Loucy (cell line): ENCODE results near the gene CD80.

ENCODE experiments used
- H2AFZ ChIP-seq: fragments of 200-600 bp; sonication (generic); 2 replicates; pipeline ENCODE4 v1.6.0; 2016; ENCODE audit warnings: antibody characterized with exemption, mild to moderate bottlenecking, low read length, moderate library complexity
- H3F3A ChIP-seq: fragments of 200-600 bp; 2 replicates; pipeline ENCODE4 v1.6.0; 2016; ENCODE audit warnings: antibody characterized with exemption, low read depth, mild to moderate bottlenecking
- H3K27me3 ChIP-seq: fragments of 200-600 bp; sonication (generic); 2 replicates; pipeline ENCODE4 v1.6.1; 2014; ENCODE audit warnings: low read length, mild to moderate bottlenecking; ENCODE audit not compliant: insufficient read depth, poor library complexity, severe bottlenecking
- H3K36me3 ChIP-seq: fragments of 200-600 bp; sonication (generic); 2 replicates; pipeline ENCODE4 v1.6.1; 2016; ENCODE audit warnings: low read length; ENCODE audit not compliant: insufficient read depth
- H3K4me1 ChIP-seq: fragments of 200-600 bp; sonication (generic); 2 replicates; pipeline ENCODE4 v1.5.1; 2014; ENCODE audit warnings: low read length, mild to moderate bottlenecking; ENCODE audit not compliant: insufficient read depth, poor library complexity, severe bottlenecking
- H3K4me2 ChIP-seq: fragments of 200-600 bp; sonication (generic); 2 replicates; pipeline ENCODE4 v1.6.0; 2014; ENCODE audit warnings: antibody characterized with exemption, low read length, low read depth, mild to moderate bottlenecking; ENCODE audit not compliant: poor library complexity, severe bottlenecking
- H3K4me3 ChIP-seq: fragments of 200-600 bp; sonication (generic); 2 replicates; pipeline ENCODE4 v1.5.1; 2014; ENCODE audit warnings: low read length, mild to moderate bottlenecking, mixed read lengths; ENCODE audit not compliant: poor library complexity, severe bottlenecking
- H3K79me2 ChIP-seq: fragments of 200-600 bp; sonication (generic); 2 replicates; pipeline ENCODE4 v1.6.1; 2014; ENCODE audit warnings: low read length; ENCODE audit not compliant: insufficient read depth
- H3K9ac ChIP-seq: fragments of 200-600 bp; sonication (generic); 2 replicates; pipeline ENCODE4 v1.6.0; 2014; ENCODE audit warnings: mild to moderate bottlenecking, low read depth, low read length, moderate library complexity; ENCODE audit not compliant: poor library complexity, severe bottlenecking
- H3K9me2 ChIP-seq: fragments of 200-600 bp; sonication (generic); replicated peaks from 2 replicates; pipeline ENCODE4 v1.6.1; 2016; ENCODE audit warnings: low read depth, low read length, mixed read lengths
- H3K9me3 ChIP-seq: fragments of 200-600 bp; sonication (generic); 2 replicates; pipeline ENCODE4 v1.6.1; 2014; ENCODE audit warnings: mild to moderate bottlenecking, antibody characterized with exemption, low read length, low read depth; ENCODE audit not compliant: insufficient read depth
- H4K20me1 ChIP-seq: fragments of 200-600 bp; sonication (generic); 2 replicates; pipeline ENCODE4 v1.6.0; 2014; ENCODE audit warnings: antibody characterized with exemption, low read length, mild to moderate bottlenecking; ENCODE audit not compliant: insufficient read depth, poor library complexity, severe bottlenecking
- CTCF ChIP-seq: fragments of 200-600 bp; sonication (generic); conservative IDR thresholded peaks from 2 replicates; pipeline ENCODE4 v1.5.1; 2014; ENCODE audit warnings: mild to moderate bottlenecking, antibody characterized with exemption, low read length
- EZH2phosphoT487 ChIP-seq: fragments of 200-600 bp; IDR thresholded peaks from 2 replicates; pipeline ENCODE4 v1.6.1; 2018; ENCODE audit warnings: antibody characterized with exemption, mild to moderate bottlenecking, moderate library complexity, borderline replicate concordance

The CD80 gene

GRCh38 chr3:119492128-119492527, 67.3 kb downstream of the CD80 start:
- H3K79me2 ChIP-seq = no peaks in the 10 kb centered on the region
- H3K9me3 ChIP-seq = no peaks in the 10 kb centered on the region
- TF ChIP-seq CTCF (no peak), EZH2phosphoT487 (no peak)
- no peaks in the 10 kb centered on the region for H4K20me1 ChIP-seq
- peaks cover 13% of the 10 kb centered on the region; the same call in 1 of the 2 replicates for H3K36me3 ChIP-seq
- no peaks in the 10 kb centered on the region for H3K9me2 ChIP-seq
- no peak overlapping the region for H3K4me2 ChIP-seq
- no peaks in the 10 kb centered on the region for H3F3A ChIP-seq
- no peaks in the 10 kb centered on the region for H3K27me3 ChIP-seq
- no peak overlapping the region for H3K4me3 ChIP-seq
- no peak overlapping the region for H2AFZ ChIP-seq
- H3K9ac ChIP-seq = no peak overlapping the region
- peaks cover 1% of the 10 kb centered on the region for H3K4me1 ChIP-seq

GRCh38 chr3:119490153-119490552, 69.3 kb downstream of the CD80 start:
- H3K4me1 ChIP-seq = no peaks in the 10 kb centered on the region
- no peaks in the 10 kb centered on the region for H4K20me1 ChIP-seq
- no peak for TF ChIP-seq CTCF
- TF ChIP-seq EZH2phosphoT487 = no peak
- no peaks in the 10 kb centered on the region for H3K9me2 ChIP-seq
- H3K4me2 ChIP-seq = no peak overlapping the region
- peaks cover 33% of the 10 kb centered on the region; the same call in 1 of the 2 replicates for H3K36me3 ChIP-seq
- no peaks in the 10 kb centered on the region for H3K27me3 ChIP-seq
- H3K79me2 ChIP-seq = no peaks in the 10 kb centered on the region
- no peak overlapping the region for H3K4me3 ChIP-seq
- H3K9me3 ChIP-seq = no peaks in the 10 kb centered on the region
- H3F3A ChIP-seq = no peaks in the 10 kb centered on the region
- no peak overlapping the region for H2AFZ ChIP-seq
- no peak overlapping the region for H3K9ac ChIP-seq

GRCh38 chr3:119485563-119485962, 73.9 kb downstream of the CD80 start:
- Histone ChIP-seq H3K4me3 (no peak overlapping the region), H3K36me3 (peaks cover 35% of the 10 kb centered on the region; the same call in 1 of the 2 replicates)
- TF ChIP-seq CTCF (no peak), EZH2phosphoT487 (no peak)

More at GRCh38 chr3:119485563-119485962, 73.9 kb downstream of the CD80 start:
- no peaks in the 10 kb centered on the region for H3K27me3 ChIP-seq
- H3K9me3 ChIP-seq = no peaks in the 10 kb centered on the region
- no peak overlapping the region for H3K4me2 ChIP-seq
- no peak overlapping the region for H3K9ac ChIP-seq
- H3F3A ChIP-seq = no peaks in the 10 kb centered on the region
- no peaks in the 10 kb centered on the region for H3K9me2 ChIP-seq
- no peaks in the 10 kb centered on the region for H3K4me1 ChIP-seq
- no peaks in the 10 kb centered on the region for H4K20me1 ChIP-seq
- H3K79me2 ChIP-seq = no peaks in the 10 kb centered on the region
- H2AFZ ChIP-seq = no peak overlapping the region
